Measurements from ENCODE around the gene REG1A.

GRCh38 chr2:79125721-79125985 is 5.4 kb downstream of the REG1A start:
- TF ChIP-seq, protein P1, sequence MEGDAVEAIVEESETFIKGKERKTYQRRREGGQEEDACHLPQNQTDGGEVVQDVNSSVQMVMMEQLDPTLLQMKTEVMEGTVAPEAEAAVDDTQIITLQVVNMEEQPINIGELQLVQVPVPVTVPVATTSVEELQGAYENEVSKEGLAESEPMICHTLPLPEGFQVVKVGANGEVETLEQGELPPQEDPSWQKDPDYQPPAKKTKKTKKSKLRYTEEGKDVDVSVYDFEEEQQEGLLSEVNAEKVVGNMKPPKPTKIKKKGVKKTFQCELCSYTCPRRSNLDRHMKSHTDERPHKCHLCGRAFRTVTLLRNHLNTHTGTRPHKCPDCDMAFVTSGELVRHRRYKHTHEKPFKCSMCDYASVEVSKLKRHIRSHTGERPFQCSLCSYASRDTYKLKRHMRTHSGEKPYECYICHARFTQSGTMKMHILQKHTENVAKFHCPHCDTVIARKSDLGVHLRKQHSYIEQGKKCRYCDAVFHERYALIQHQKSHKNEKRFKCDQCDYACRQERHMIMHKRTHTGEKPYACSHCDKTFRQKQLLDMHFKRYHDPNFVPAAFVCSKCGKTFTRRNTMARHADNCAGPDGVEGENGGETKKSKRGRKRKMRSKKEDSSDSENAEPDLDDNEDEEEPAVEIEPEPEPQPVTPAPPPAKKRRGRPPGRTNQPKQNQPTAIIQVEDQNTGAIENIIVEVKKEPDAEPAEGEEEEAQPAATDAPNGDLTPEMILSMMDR (IDR thresholded peaks at IDR 0.05) = no peak
- no peak for TF ChIP-seq POLR2A (IDR thresholded peaks at IDR 0.05; ENCODE audit: low read depth)
- no peak for TF ChIP-seq POLR2AphosphoS5 (IDR thresholded peaks at IDR 0.05)
- TF ChIP-seq EP300 (IDR thresholded peaks at IDR 0.05) = no peak
